Stimulated activated naive CD4-positive, alpha-beta T cell (primary cell): ENCODE measurements around the gene ZBTB11.
"Not testable (repeated sequence)": the region's sequence is repeated elsewhere in the genome, so short reads cannot be mapped to it uniquely, and the experiment has no call there.

Source experiments
- DNase-seq, 6 experiments: peaks; one replicate each; lab custom pipeline; 2025; lab: John Stamatoyannopoulos, UW

The ZBTB11 gene

DNA sequence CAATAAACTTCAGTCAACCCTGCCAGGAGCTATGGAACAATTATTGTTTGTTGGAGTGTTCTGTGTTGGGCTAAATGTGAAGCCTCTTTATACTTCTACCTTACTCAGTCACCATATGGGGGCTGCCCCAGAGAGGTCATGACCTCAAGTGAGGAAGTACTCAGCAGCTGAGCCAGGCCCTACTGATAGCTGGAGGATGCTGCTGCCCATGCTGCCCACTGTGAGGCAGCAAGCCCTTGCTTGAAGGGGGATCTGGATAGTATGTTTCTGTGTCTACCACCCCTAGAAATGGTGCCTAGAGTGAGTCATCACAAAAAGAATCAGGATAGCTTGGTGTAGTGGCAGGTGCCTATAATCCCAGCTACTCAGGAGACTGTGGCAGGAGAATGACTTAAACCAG lies 14.0 kb upstream of the ZBTB11 start:
- DNase-seq, result no peak

DNA sequence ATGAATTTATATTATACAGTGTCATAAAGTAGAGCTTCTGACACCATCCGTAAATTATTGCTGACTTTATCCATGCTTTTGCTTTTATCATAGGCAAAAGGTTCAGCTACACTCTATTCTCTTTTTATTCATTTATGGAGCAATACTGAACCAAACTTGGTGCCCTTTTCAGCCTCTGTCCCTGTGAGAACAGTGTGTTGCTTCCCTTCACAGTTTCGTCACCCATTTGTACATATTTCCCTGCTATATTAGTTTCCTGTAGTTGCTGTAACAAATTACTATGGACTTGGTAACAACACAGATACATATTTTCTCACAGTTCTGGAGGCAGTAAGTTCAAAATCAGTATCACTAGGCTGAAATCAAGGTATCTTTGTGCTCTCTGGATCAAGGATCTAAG lies 12.4 kb upstream of the ZBTB11 start:
- no peak for DNase-seq

DNA sequence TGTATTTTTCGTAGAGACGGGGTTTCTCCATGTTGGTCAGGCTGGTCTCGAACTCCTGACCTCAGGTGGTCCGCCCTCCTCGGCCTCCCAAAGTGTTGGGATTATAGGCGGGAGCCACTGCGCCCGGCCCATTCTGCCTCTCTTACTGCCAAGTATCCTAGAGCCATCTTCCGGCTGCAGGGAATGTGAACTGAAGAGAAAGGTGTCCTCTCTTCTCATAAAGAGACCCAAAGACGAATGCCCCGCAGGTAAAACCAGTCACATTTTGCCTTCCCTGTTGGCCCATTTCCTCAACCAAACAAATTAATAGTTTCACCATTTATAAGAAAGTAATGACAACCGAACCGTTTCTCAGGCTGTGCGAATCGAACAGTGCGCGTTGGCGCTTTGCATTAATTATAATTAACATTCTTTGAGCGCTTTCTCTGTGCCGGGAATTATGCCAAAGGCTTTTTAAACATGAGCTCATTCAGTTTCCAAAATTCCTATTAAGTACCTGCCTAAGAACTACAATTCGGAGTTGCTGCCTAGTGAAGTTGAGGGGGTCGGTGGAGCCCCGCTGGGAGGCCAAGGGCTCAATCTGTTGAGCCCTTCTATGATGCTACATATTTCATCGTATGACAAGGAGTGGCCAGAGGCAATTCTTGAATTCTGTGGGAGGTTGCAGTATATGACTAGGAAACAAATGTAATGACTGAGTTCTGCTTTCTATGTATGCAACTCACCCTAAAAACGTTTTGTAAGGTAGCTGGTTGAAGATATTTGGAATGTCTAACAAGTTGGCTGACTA lies 10.4 kb upstream of the ZBTB11 start:
- DNase-seq, result no peak

DNA sequence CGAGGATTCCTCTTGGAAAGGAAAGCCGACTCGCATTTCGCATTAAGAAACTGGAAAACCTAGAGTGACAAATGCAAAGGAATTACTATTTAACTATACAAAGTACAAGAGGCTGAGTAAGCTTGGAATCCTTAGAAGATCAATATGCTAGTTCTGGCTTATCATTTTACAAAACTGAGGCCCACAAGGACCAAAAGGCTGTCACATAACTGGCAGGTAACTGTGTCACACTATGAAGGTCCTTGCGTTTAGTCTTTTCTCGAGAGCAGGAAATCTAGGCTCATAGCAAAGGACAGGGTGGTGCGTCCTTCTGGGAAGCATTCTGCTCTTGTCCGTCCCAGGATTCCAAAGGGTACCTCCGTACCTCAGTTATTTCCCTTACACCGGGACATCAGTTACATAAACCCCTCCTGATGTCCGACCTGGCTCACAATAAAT lies 9.0 kb upstream of the ZBTB11 start:
- no peak for DNase-seq

DNA sequence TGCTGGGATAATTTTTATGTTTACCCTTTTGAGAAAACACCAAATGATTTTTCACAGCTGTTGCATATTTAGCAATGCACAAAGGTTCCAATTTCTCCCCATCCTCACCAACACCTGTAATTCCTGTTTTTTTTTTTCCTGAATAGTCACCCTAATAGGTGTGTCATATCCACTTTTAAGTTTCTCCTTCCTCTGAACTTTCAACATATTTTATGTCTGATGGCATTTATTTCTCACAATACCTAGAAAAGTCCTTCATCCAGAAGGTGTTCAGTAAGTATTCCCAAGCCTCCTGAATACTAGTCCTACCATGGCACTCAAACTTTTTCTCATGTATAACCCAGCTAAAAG lies 8.1 kb upstream of the ZBTB11 start:
- DNase-seq, result no peak

DNA sequence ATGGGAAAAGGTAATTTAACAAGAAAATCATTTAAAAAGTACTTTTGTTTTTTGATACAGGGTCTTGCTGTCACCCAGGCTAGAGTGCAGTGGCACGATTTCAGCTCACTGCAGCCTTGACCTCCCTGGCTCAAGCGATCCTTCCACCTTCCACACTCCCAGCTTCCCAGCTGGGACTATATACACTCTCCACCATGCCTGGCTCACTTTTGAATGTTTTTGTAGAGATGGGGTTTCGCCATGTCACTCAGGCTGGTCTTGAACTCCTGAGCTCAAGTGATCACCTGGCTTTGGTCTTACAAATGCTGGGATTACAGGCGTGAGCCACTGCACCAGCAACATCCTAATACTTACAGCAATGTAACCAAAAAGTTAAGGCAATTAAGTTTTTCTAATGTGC lies 3.5 kb upstream of the ZBTB11 start:
- DNase-seq, result no peak

DNA sequence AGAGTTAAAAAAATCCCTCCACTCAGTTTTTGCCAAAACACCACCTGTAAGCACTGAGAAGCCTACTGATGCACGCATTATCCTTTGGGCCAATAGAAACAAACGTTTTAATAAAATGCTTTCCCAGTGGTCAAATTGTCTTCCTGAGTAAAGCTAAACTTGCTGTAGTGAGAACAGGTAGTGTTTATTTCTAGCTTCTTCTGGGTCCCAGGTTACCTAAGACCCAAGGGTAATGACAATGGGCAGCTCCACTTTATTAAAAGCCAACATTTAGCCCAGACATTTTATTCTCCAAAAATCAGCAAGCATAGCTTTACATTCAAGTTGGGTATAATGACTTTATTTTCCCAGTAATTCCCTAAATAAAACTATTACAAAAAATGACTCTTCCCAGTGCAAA lies 1.9 kb upstream of the ZBTB11 start:
- not testable (repeated sequence) for DNase-seq

DNA sequence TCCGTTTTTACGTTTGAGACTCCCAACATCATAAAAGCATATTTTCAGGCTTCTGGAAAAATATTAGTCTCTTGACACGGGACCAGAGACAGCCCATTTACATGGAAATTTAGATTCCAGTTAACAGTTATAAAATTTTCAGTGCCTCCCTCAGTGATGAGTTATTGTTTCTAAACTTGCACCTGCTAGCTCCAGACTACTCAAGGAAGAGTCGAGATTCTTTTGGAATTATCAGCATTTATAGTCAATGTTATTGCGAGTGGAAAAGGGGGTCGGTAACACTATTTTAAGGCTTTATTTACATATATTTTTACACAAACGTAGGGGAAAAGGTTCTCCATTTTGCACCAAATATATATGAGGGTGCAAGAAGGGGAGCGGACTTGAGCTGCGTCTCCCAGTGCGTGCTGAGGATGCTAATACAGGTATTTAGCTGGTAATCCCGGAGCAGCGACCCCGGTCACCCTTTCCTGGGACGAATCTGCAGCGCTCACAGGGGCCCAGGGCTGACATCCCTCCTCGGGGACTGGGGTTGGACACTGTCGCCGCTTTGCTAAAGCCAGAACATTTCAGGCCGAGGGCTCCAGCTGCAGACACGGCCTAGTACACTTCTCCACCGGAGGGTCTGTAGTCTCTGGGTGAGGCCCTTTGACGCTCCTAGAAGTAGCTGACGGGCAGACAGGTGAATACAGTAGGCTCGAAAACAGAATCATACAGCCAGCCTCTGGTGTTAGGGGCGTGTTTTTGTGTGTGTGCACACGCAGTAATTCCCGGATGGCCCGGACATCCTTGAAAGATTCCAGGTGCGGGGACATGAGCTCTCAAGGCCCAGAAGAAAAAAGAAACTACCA lies 729 bp upstream of the ZBTB11 start:
- no peak for DNase-seq

DNA sequence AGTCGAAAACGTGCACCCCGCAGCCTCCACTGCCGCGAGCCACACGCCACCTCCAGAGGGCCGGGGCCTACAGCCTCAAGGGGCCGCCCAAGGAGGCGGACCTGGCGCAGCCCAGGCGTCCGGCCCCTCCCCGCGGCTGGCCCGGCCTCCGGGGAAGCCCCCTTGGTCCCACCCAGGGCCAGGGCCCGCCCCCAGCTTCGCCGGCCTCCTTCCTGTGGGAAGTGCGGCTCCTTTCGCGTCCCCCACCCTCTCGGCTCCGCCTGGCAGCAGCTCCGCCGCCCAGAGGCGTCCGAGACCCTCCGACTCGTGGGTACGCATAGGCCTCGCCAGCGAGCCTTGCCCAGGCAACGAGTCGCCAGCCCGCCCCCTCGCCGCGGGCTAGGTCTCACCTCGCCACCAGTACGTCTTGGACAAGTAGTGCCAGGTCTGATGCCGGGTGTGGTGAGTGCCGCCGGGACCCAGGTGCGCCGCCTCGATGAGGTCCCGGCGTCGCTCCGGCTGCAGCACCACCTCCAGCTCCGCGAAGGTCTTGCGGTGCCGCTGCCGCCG lies 642 bp downstream of the ZBTB11 start:
- no peak for DNase-seq

DNA sequence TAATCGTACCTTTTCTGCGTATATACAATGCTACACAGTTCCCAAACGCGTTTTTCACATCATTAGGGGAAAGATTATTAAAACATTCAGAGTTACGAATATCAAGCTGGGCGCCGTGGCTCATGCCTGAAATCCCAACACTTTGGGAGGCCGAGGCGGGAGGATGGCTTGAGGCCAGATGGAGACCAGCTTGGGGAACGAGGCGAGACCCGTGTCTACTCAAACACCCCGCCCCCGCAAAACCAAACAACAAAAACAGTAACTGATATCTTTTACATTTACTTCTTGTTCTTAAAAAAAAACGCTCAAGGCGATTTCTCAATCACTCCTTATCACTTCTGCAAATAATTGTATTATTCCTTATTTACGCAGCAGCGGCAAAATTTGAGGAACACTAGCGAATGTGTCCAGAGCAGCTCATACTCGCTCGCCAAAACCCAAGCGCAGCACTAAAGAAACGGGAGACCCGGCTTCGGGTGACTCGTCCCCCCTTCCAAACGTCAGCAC lies 1.2 kb downstream of the ZBTB11 start:
- DNase-seq, result no peak

DNA sequence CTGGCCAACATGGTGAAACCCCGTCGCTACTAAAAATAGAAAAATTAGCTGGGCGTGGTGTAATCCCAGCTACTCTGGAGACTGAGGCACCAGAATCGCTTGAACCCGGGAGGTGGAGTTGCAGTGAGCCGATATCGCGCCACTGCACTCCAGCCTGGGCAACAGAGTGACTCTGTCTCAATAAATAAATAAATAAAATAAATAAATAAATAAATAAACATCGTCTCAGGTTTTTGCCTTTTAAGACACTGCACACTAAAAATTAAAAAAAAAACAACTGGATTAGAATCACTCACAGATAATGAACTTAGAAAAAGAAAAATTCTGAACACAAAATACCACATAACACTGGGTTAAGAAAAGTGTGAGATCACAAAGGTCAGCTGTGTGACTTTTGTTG lies 2.4 kb downstream of the ZBTB11 start:
- DNase-seq, result no peak

DNA sequence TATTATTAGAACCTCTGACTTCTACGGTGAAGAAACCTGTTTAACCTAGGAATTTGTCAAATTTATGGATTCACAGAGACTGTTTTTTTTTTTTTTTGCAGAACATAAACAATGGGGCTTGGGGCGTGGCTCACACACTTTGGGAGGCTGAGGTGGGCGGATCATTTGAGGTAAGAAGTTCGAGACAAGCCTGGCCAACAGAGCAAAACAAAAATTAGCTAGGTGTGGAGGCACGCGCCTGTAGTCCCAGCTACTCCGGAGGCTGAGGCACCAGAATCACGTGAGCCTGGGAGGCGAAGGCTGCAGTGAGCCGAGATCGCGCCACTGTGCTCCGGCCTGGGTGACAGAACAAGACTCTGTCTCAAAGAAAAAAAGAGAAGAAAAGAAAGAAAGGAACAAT lies 3.0 kb downstream of the ZBTB11 start:
- DNase-seq, result no peak

DNA sequence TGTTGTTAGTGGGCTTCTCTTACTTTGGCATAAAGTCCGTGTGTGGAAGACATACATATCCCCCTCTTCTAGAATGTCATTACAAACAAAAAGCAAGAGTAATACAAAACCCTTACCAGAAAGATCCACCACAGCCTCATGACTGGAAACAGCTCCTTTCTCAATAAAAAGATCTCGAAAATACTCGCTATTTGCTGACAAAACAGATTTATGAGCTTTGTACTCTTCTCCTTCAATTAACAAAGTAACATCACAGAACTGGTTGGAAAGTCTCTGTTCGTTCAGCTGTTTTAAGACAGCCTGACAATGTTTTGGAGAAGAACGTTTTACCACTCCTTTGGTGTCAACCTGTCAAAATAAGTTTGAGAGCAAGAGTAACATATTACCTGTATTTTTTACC lies 5.9 kb downstream of the ZBTB11 start:
- no peak for DNase-seq

DNA sequence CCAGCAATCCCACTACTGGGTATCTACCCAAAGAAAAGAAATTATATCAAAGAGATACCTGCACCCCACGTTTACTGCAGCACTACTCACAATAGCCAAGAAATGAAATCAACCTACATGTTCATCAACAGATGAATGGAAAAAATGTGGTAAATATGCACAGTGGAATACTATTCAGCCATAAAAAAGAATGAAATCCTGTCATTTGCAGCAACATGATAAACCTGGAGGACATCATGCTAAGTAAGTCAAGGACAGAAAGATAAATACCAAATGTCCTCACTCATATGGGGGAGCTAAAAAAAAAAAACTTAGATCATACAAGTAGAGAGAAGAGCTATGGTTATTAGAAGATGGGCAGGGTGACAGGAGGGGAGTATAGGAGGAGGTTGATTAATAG lies 9.1 kb downstream of the ZBTB11 start:
- no peak for DNase-seq

DNA sequence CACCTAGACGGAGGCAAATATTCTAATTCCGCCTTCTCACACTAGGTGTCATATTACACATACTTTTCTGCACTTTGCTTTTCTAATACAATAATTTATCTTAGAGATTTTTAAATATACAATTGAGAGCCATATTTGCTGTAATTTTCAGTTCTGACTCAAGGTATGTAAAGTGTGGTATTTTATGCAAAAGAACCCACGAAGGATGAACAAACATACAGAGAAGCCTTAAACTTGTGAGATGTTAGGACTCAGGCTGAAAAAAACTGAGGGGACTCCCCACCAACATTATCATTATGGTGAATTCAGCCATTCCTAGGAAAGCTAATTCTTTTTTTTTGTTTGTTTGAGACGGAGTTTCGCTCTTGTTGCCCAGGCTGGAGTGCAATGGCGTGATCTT lies 9.6 kb downstream of the ZBTB11 start:
- no peak for DNase-seq

DNA sequence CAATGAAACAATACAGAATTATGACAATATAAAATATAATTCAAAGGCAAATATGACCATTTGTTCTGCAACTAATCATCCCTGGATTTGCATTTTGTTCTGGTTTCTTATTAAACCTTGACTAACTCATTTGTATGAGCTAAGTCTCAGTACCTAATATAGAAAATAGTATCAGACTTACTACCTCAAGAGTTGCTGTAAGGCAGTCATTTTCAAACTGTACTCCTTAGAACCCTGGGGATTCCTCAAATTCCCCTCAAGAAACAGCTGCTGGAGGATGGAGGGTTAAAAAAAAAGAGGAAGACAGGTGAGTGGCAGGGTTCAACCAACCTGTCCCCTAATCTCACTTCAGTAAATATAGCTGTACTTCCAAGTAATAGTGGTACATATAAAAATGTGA lies 11.1 kb downstream of the ZBTB11 start:
- no peak for DNase-seq

DNA sequence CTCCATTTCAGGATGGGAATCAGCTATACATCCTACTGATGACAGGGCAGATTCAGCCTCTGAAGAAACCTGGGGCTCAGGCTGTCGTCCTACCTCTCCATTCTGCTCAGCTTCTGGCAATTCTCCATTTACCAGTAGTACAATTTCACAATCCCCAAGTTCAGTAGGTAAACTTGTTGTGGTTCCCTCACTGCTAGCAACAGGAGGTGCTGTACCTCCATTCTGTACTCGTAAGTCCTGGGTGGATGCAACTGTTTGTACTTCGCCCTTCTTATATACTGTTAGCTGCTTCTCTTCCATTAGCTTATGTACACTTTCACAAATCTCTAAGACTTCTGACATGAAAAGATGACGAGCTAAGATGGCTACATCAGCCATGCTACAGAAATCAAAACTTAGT lies 11.6 kb downstream of the ZBTB11 start:
- no peak for DNase-seq

DNA sequence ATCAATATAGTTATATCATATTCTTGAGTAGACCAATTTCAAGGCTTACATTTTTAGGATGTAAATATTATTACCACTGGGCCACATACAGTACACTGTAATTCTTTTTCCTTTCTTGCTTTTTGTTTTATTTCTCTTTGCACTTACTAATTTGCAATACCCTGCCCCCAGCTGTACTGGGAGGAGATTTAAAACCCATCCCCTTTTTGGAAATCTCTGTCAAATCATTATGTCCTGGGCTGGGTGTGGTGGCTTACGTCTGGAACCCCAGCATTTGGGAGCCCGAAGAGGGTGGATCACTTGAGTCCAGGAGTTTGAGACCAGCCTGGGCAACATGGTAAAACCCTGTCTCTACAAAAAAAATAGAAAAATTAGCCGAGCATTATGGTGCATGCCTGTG lies 16.2 kb downstream of the ZBTB11 start:
- no peak for DNase-seq

DNA sequence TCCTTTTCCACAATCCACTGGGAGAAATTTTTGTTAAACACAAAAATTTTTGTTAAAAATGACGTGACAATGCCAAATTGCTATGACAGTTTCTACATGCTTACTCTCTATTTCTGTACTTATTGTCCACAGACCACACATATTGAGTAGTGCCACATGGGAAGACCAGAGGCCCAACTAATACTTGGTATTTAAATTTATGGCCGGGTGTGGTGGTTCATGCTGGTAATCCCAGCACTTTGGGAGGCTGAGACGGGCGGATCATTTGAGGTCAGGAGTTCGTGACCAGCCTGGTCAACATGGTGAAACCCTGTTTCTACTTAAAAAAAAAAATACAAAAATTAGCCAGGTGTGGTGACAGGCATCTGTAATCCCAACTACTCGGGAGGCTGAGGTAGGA lies 20.3 kb downstream of the ZBTB11 start:
- no peak for DNase-seq

DNA sequence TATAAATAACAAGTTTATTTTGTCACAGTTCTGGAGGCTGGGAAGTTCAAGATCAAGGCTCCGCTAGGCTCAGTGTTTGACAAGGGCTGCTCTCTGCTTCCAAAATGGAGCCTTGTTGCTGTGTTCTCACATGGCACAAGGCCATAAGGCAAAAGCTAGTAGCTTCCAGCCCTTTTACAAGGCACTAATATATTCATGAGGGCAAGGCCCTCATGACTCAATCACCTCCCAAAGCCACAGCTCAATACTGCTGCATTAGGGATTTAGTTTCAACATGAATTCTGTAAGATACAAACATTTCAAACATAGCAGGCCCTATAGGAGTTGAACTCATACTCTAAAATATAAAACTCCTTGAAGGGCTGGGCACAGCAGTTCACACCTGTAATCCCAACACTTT lies 30.2 kb downstream of the ZBTB11 start:
- DNase-seq, result no peak

DNA sequence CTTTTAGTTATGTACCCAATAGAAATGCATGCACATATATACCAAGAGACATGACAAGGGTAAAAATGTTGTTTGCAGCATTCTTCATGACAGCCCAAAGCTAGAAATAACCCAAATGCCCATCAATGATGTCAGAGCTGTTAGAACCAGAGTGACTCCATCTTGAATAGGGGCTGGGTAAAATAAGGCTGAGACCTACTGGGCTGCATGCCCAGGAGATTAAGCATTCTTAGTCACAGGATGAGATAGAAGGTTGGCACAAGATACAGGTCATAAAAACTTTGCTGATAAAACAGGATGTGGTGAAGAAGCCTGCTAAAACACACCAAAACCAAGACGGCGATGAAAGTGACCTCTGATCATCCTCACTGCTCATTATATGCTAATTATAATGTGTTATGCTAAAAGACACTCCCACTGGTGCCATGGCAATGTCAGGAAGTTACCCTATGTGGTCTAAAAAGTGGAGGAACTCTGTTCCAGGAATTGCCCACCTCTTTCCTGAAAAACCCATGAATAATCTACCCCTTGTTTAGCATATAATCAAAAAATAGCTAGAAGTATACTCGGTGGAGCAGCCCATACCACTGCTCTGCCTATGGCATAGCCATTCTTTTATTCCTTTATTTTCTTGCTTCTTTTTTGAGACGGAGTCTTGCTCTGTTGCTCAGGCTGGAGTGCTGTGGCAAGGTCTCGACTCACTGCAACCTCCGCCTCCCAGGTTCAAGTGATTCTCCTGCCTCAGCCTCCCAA lies 32.9 kb downstream of the ZBTB11 start:
- DNase-seq, result peak in 3 of 6 experiments; percentile 37 to 43 (median 39)
